HepG2 (cell line): ENCODE data around the gene ITGB3. TPM values are rescaled to one million over a fixed set of nuclear protein-coding genes. Genes with fewer than 3 reads are reported as not detected.
A peak's percentile ranks its signal among the peaks of the same experiment; 100 is the strongest.

Experiments used
- ATF2 ChIP-seq: sonication (generic); formaldehyde crosslinking; IDR thresholded peaks from 2 replicates; pipeline ENCODE4 v1.4.0; 2020; ENCODE audit warnings: missing genetic modification reagents
- BORCS8-MEF2B ChIP-seq: sonication (generic); formaldehyde crosslinking; IDR thresholded peaks from 2 replicates; pipeline ENCODE4 v1.8.0; 2022; ENCODE audit warnings: mild to moderate bottlenecking, missing genetic modification reagents
- CBX2 ChIP-seq, 2 experiments: fragments of 200-600 bp in 1 of 2; sonication (generic); formaldehyde crosslinking in 1 of 2; IDR thresholded peaks; 2 replicates each; pipeline versions ENCODE4 v1.7.0 to v1.8.1; 2018 to 2022; ENCODE audit warnings: low read depth in 2 of 2, low read length in 1 of 2, mild to moderate bottlenecking in 1 of 2, missing genetic modification reagents in 1 of 2
- CEBPG ChIP-seq: IDR thresholded peaks from 2 replicates; pipeline ENCODE4 v1.6.1; 2016
- ELF4 ChIP-seq: sonication (generic); formaldehyde crosslinking; IDR thresholded peaks from 2 replicates; pipeline ENCODE4 v1.5.0; 2020; ENCODE audit warnings: missing genetic modification reagents, mild to moderate bottlenecking, moderate library complexity, borderline replicate concordance
- ERF ChIP-seq: IDR thresholded peaks from 2 replicates; pipeline ENCODE4 v1.6.1; 2018; ENCODE audit warnings: missing biosample characterization, missing genetic modification reagents
- FOXA1 ChIP-seq, 2 experiments: fragments of 450-650 bp in 1 of 2; sonication (generic) in 1 of 2; formaldehyde crosslinking in 1 of 2; IDR thresholded peaks; 2 replicates each; pipeline versions ENCODE4 v1.4.0 to v1.6.1; 2016 to 2020; ENCODE audit warnings: missing genetic modification reagents in 1 of 2
- FOXK1 ChIP-seq: sonication (generic); formaldehyde crosslinking; IDR thresholded peaks from 2 replicates; pipeline ENCODE4 v1.4.0; 2020; ENCODE audit warnings: low read depth, missing genetic modification reagents, borderline replicate concordance
- IRF9 ChIP-seq: sonication (generic); formaldehyde crosslinking; IDR thresholded peaks from 2 replicates; pipeline ENCODE4 v1.8.0; 2022; ENCODE audit warnings: missing genetic modification reagents, mild to moderate bottlenecking, borderline replicate concordance
- ISX ChIP-seq: sonication (generic); formaldehyde crosslinking; conservative IDR thresholded peaks from 2 replicates; pipeline ENCODE4 v1.5.0; 2020; ENCODE audit warnings: missing genetic modification reagents
- KAT7 ChIP-seq: IDR thresholded peaks from 2 replicates; pipeline ENCODE4 v1.6.1; 2018; ENCODE audit warnings: borderline replicate concordance, missing compliant biosample characterization
- PATZ1 ChIP-seq: sonication (generic); formaldehyde crosslinking; IDR thresholded peaks from 2 replicates; pipeline ENCODE4 v1.4.0; 2020; ENCODE audit warnings: missing genetic modification reagents
- PLRG1 ChIP-seq: fragments of 450-650 bp; conservative IDR thresholded peaks from 2 replicates; pipeline ENCODE4 v1.6.1; 2016
- SOX13 ChIP-seq, 3 experiments: fragments of 450-650 bp in 1 of 3; sonication (generic) in 1 of 3; formaldehyde crosslinking in 1 of 3; IDR thresholded peaks in 2 of 3; conservative IDR thresholded peaks in 1 of 3; 2 replicates each; pipeline versions ENCODE4 v1.5.0 to v1.6.1; 2016 to 2020; ENCODE audit warnings: antibody characterized with exemption in 1 of 3, mild to moderate bottlenecking in 1 of 3, missing compliant biosample characterization in 1 of 3, missing genetic modification reagents in 1 of 3, moderate library complexity in 1 of 3
- THRA ChIP-seq: sonication (generic); formaldehyde crosslinking; IDR thresholded peaks from 2 replicates; pipeline ENCODE4 v1.4.0; 2020; ENCODE audit warnings: missing genetic modification reagents, borderline replicate concordance
- U2AF2 ChIP-seq: fragments of 200-400 bp; formaldehyde crosslinking; IDR thresholded peaks from 2 replicates; pipeline ENCODE4 v1.6.1; 2017; ENCODE audit warnings: low read depth, mild to moderate bottlenecking, low read length
- ZBTB7A ChIP-seq: sonication (generic); formaldehyde crosslinking; IDR thresholded peaks from 2 replicates; pipeline ENCODE4 v1.8.0; 2022; ENCODE audit warnings: mild to moderate bottlenecking, missing genetic modification reagents
- ZFY ChIP-seq: sonication (generic); formaldehyde crosslinking; IDR thresholded peaks from 2 replicates; pipeline ENCODE4 v1.4.0; 2020; ENCODE audit warnings: missing genetic modification reagents
- ZNF354B ChIP-seq: sonication (generic); formaldehyde crosslinking; IDR thresholded peaks from 2 replicates; pipeline ENCODE4 v1.8.0; 2022; ENCODE audit warnings: mild to moderate bottlenecking, missing genetic modification reagents
- ZNF44 ChIP-seq: sonication (generic); formaldehyde crosslinking; IDR thresholded peaks from 2 replicates; pipeline ENCODE4 v1.5.1; 2020; ENCODE audit warnings: mild to moderate bottlenecking, missing genetic modification reagents
- ZNF468 ChIP-seq: sonication (generic); formaldehyde crosslinking; IDR thresholded peaks from 2 replicates; pipeline ENCODE4 v1.8.0; 2022; ENCODE audit warnings: mild to moderate bottlenecking, moderate library complexity, missing genetic modification reagents
- ZNF709 ChIP-seq: sonication (generic); formaldehyde crosslinking; IDR thresholded peaks from 2 replicates; pipeline ENCODE4 v1.5.0; 2020; ENCODE audit warnings: mild to moderate bottlenecking, missing genetic modification reagents
- ZNF768 ChIP-seq: sonication (generic); formaldehyde crosslinking; IDR thresholded peaks from 2 replicates; pipeline ENCODE4 v1.4.0; 2020; ENCODE audit warnings: missing genetic modification reagents
- ZNF776 ChIP-seq: sonication (generic); formaldehyde crosslinking; IDR thresholded peaks from 2 replicates; pipeline ENCODE4 v1.4.0; 2020; ENCODE audit warnings: mild to moderate bottlenecking, missing genetic modification reagents
- polyA plus RNA-seq, 8 experiments: library from polyadenylated mRNA; depleted of rRNA in 3 of 8; stranded (reverse) in 7 of 8; unstranded in 1 of 8; fragments of >200 nt; fragmentation: Illumina TruSeq in 4 of 8; extraction: Trizol in 4 of 8; gene quantifications; 2 replicates each; pipeline versions ENCODE4 v1.2.1 to v1.2.3, GENCODE V29; 2011 to 2016; ENCODE audit warnings: low read depth in 4 of 8, missing spikeins in 1 of 8, mixed read lengths in 1 of 8; ENCODE audit not compliant: insufficient read depth in 1 of 8
- total RNA-seq, 5 experiments: library from RNA; depleted of rRNA; stranded (reverse); fragments of >200 nt; fragmentation: Illumina TruSeq; extraction: Trizol; gene quantifications; 2 replicates each; pipeline ENCODE4 v1.2.3, GENCODE V29; 2016; ENCODE audit warnings: low read depth in 1 of 5

Gene ITGB3
- total and polyA plus RNA-seq, 2 of the 13 experiments (the other 11 are each of a cell fraction or from before 2014, with no cell fraction given) = 0.09 to 0.31 TPM

GRCh38 chr17:47295037-47295873 lies 41.6 kb downstream of the ITGB3 start (continued):
- TF ChIP-seq ZNF354B = no peak
- TF ChIP-seq CBX2 (IDR thresholded peaks at IDR 0.05; ENCODE audit: low read depth, low read length) = no peak
- no peak for TF ChIP-seq CBX2 (CRISPR knock-in tag; IDR thresholded peaks at IDR 0.05; ENCODE audit: low read depth)
- no peak for TF ChIP-seq ZNF468 (CRISPR knock-in tag)
- no peak for TF ChIP-seq ISX (CRISPR knock-in tag)
- TF ChIP-seq KAT7 = no peak
- no peak for TF ChIP-seq ZNF44 (CRISPR knock-in tag)
- peak; percentile 63 for TF ChIP-seq PATZ1 (CRISPR knock-in tag)
- TF ChIP-seq SOX13 (IDR thresholded peaks at IDR 0.05) = no peak
- peak in 1 of 2 experiments; percentile 49; a peak in 2 of 4 replicates for TF ChIP-seq SOX13 (CRISPR knock-in tag; conservative IDR thresholded peaks at IDR 0.05 in 1 of 2, IDR thresholded peaks at IDR 0.05 in 1 of 2)
- no peak for TF ChIP-seq FOXK1 (CRISPR knock-in tag)
- TF ChIP-seq ATF2 (CRISPR knock-in tag) = no peak
- TF ChIP-seq ZNF709 (CRISPR knock-in tag) = no peak
- 0 out of 2 replicates have a peak, but pooled peaks have one; percentile 29 for TF ChIP-seq THRA (CRISPR knock-in tag)
- no peak for TF ChIP-seq ZBTB7A (CRISPR knock-in tag)
- no peak for TF ChIP-seq CEBPG
- TF ChIP-seq ERF = no peak
- TF ChIP-seq PLRG1 = no peak
- 0 out of 2 replicates have a peak, but pooled peaks have one; percentile 35 for TF ChIP-seq BORCS8-MEF2B (CRISPR knock-in tag)
- TF ChIP-seq ZNF776 (CRISPR knock-in tag) = no peak
- TF ChIP-seq IRF9 (CRISPR knock-in tag) = no peak; the same call in 1 of the 2 replicates
- no peak for TF ChIP-seq U2AF2
- no peak for TF ChIP-seq ELF4 (CRISPR knock-in tag)
- no peak for TF ChIP-seq ZFY (CRISPR knock-in tag)
- no peak for TF ChIP-seq FOXA1 (IDR thresholded peaks at IDR 0.05)
- no peak for TF ChIP-seq FOXA1 (CRISPR knock-in tag; IDR thresholded peaks at IDR 0.05)
- no peak for TF ChIP-seq ZNF768 (CRISPR knock-in tag)
